HL-60 (cell line): ENCODE results near the gene APBB2.

Source experiments
- POLR2AphosphoS5 ChIP-seq: IDR thresholded peaks from 2 replicates; pipeline ENCODE4 v1.6.1; 2012; ENCODE audit warnings: low read depth
- TF ChIP-seq, protein P1 (sequence below): IDR thresholded peaks from one replicate; pipeline ENCODE4 v1.5.1; 2011; ENCODE audit warnings: low read length, control low read depth, inconsistent platforms; ENCODE audit not compliant: insufficient read depth

DNA sequence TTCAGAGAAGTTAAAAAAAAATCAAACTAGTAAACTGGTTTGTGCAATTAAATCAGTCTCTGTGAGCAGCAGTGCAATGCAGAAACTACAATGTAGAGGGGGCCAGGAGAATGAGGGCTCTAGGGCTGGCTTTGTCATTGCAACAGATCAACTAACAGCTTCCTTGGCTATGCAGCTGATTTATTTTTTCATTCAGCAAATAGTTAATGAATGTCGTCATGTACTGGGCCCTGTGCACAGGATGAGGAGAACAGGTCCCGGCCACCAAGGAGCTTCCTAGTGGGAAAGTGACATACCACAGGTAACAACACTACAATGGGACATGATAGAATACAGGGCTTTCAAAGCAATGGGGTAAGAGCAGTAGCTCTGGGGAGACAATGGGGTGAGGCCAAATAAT lies 274.5 kb downstream of the APBB2 start:
- no peak for TF ChIP-seq POLR2AphosphoS5
- TF ChIP-seq, protein P1, sequence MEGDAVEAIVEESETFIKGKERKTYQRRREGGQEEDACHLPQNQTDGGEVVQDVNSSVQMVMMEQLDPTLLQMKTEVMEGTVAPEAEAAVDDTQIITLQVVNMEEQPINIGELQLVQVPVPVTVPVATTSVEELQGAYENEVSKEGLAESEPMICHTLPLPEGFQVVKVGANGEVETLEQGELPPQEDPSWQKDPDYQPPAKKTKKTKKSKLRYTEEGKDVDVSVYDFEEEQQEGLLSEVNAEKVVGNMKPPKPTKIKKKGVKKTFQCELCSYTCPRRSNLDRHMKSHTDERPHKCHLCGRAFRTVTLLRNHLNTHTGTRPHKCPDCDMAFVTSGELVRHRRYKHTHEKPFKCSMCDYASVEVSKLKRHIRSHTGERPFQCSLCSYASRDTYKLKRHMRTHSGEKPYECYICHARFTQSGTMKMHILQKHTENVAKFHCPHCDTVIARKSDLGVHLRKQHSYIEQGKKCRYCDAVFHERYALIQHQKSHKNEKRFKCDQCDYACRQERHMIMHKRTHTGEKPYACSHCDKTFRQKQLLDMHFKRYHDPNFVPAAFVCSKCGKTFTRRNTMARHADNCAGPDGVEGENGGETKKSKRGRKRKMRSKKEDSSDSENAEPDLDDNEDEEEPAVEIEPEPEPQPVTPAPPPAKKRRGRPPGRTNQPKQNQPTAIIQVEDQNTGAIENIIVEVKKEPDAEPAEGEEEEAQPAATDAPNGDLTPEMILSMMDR: no peak
